ENCODE results near the gene IZUMO1R.
"Not testable (repeated sequence)": the region's sequence is repeated elsewhere in the genome, so short reads cannot be mapped to it uniquely, and the experiment has no call there.

DNA sequence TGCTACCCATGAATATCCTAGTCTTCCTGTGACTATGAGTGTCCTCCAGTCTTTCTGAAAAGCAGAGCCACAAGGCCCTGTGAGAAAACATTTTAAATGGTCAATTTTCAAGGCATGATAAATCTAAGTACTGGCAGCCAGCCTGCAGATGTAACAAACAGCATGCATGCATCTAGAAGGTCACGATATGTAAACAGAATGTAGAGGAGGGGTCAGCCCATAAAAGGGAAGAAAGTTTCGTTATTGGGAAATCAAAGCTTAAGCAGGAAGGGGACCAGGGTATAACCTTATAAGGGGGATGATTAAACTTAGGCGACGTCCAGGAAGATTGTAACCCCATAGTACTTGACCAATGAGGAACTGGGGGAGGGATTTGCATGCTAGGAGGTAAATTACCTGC is 26.2 kb upstream of the IZUMO1R start:
- TF ChIP-seq, protein P1, sequence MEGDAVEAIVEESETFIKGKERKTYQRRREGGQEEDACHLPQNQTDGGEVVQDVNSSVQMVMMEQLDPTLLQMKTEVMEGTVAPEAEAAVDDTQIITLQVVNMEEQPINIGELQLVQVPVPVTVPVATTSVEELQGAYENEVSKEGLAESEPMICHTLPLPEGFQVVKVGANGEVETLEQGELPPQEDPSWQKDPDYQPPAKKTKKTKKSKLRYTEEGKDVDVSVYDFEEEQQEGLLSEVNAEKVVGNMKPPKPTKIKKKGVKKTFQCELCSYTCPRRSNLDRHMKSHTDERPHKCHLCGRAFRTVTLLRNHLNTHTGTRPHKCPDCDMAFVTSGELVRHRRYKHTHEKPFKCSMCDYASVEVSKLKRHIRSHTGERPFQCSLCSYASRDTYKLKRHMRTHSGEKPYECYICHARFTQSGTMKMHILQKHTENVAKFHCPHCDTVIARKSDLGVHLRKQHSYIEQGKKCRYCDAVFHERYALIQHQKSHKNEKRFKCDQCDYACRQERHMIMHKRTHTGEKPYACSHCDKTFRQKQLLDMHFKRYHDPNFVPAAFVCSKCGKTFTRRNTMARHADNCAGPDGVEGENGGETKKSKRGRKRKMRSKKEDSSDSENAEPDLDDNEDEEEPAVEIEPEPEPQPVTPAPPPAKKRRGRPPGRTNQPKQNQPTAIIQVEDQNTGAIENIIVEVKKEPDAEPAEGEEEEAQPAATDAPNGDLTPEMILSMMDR (IDR thresholded peaks at IDR 0.05): not testable (repeated sequence)
- TF ChIP-seq POLR2A (IDR thresholded peaks at IDR 0.05): not testable (repeated sequence)
